HepG2 (cell line): ENCODE results near the gene TEX19. TPM values are rescaled to one million over a fixed set of nuclear protein-coding genes. Genes with fewer than 3 reads are reported as not detected.

Experiments
- CENPX ChIP-seq: sonication (generic); formaldehyde crosslinking; IDR thresholded peaks from 2 replicates; pipeline ENCODE4 v1.9.0; 2021; ENCODE audit warnings: mild to moderate bottlenecking, missing genetic modification reagents, moderate library complexity
- DMTF1 ChIP-seq: sonication (generic); formaldehyde crosslinking; IDR thresholded peaks from 2 replicates; pipeline ENCODE4 v1.4.0; 2020; ENCODE audit warnings: mild to moderate bottlenecking, missing genetic modification reagents
- HDAC6 ChIP-seq: fragments of 200-600 bp; sonication (generic); IDR thresholded peaks from 2 replicates; pipeline ENCODE4 v1.7.0; 2017; ENCODE audit warnings: mild to moderate bottlenecking, antibody characterized with exemption, low read length, low read depth
- ISL2 ChIP-seq: sonication (generic); formaldehyde crosslinking; IDR thresholded peaks from 2 replicates; pipeline ENCODE4 v1.5.0; 2020; ENCODE audit warnings: missing genetic modification reagents
- KAT8 ChIP-seq: IDR thresholded peaks from 2 replicates; pipeline ENCODE4 v1.6.1; 2016; ENCODE audit warnings: missing genetic modification reagents, missing compliant biosample characterization
- KMT2A ChIP-seq: sonication (generic); formaldehyde crosslinking; IDR thresholded peaks from 2 replicates; pipeline ENCODE4 v1.4.0; 2020; ENCODE audit warnings: missing genetic modification reagents
- MATR3 ChIP-seq: sonication (generic); formaldehyde crosslinking; IDR thresholded peaks from 2 replicates; pipeline ENCODE4 v1.4.0; 2020; ENCODE audit warnings: missing genetic modification reagents
- NPAS2 ChIP-seq: sonication (generic); formaldehyde crosslinking; IDR thresholded peaks from 2 replicates; pipeline ENCODE4 v1.8.0; 2022; ENCODE audit warnings: mild to moderate bottlenecking, missing genetic modification reagents, borderline replicate concordance
- RAD21 ChIP-seq: fragments of 450-650 bp; formaldehyde crosslinking; IDR thresholded peaks from 2 replicates; pipeline ENCODE4 v1.5.0; 2020; ENCODE audit warnings: mild to moderate bottlenecking
- SATB2 ChIP-seq: sonication (generic); formaldehyde crosslinking; IDR thresholded peaks from 2 replicates; pipeline ENCODE4 v1.5.0; 2020; ENCODE audit warnings: missing genetic modification reagents
- SIX4 ChIP-seq: sonication (generic); formaldehyde crosslinking; IDR thresholded peaks from 2 replicates; pipeline ENCODE4 v1.4.0; 2020; ENCODE audit warnings: missing genetic modification reagents
- SMC3 ChIP-seq: IDR thresholded peaks from 2 replicates; pipeline ENCODE4 v1.6.1; 2011; ENCODE audit warnings: low read length, improper control_type of control experiment
- SRY ChIP-seq: sonication (generic); formaldehyde crosslinking; IDR thresholded peaks from 2 replicates; pipeline ENCODE4 v1.8.0; 2022; ENCODE audit warnings: mild to moderate bottlenecking, missing genetic modification reagents
- TEAD2 ChIP-seq: sonication (generic); formaldehyde crosslinking; IDR thresholded peaks from 2 replicates; pipeline ENCODE4 v1.9.0; 2021; ENCODE audit warnings: missing genetic modification reagents
- TRIM24 ChIP-seq: sonication (generic); formaldehyde crosslinking; IDR thresholded peaks from 2 replicates; pipeline ENCODE4 v1.8.0; 2022; ENCODE audit warnings: mild to moderate bottlenecking, missing genetic modification reagents
- ZFP37 ChIP-seq: sonication (generic); formaldehyde crosslinking; IDR thresholded peaks from 2 replicates; pipeline ENCODE4 v1.4.0; 2020; ENCODE audit warnings: missing genetic modification reagents, borderline replicate concordance
- ZNF20 ChIP-seq: sonication (generic); formaldehyde crosslinking; IDR thresholded peaks from 2 replicates; pipeline ENCODE4 v1.4.0; 2020; ENCODE audit warnings: mild to moderate bottlenecking, moderate library complexity, missing genetic modification reagents
- ZNF224 ChIP-seq: sonication (generic); formaldehyde crosslinking; IDR thresholded peaks from 2 replicates; pipeline ENCODE4 v1.5.0; 2020; ENCODE audit warnings: mild to moderate bottlenecking, missing genetic modification reagents
- ZNF670 ChIP-seq: sonication (generic); formaldehyde crosslinking; IDR thresholded peaks from 2 replicates; pipeline ENCODE4 v1.8.0; 2022; ENCODE audit warnings: mild to moderate bottlenecking, missing genetic modification reagents, borderline replicate concordance
- ZNF7 ChIP-seq: IDR thresholded peaks from 2 replicates; pipeline ENCODE4 v1.6.1; 2016; ENCODE audit warnings: missing biosample characterization, missing genetic modification reagents
- ZNF720 ChIP-seq: sonication (generic); formaldehyde crosslinking; IDR thresholded peaks from 2 replicates; pipeline ENCODE4 v1.4.0; 2020; ENCODE audit warnings: missing genetic modification reagents
- polyA plus RNA-seq, 8 experiments: library from polyadenylated mRNA; depleted of rRNA in 3 of 8; stranded (reverse) in 7 of 8; unstranded in 1 of 8; fragments of >200 nt; fragmentation: Illumina TruSeq in 4 of 8; extraction: Trizol in 4 of 8; gene quantifications; 2 replicates each; pipeline versions ENCODE4 v1.2.1 to v1.2.3, GENCODE V29; 2011 to 2016; ENCODE audit warnings: low read depth in 4 of 8, missing spikeins in 1 of 8, mixed read lengths in 1 of 8; ENCODE audit not compliant: insufficient read depth in 1 of 8
- total RNA-seq, 5 experiments: library from RNA; depleted of rRNA; stranded (reverse); fragments of >200 nt; fragmentation: Illumina TruSeq; extraction: Trizol; gene quantifications; 2 replicates each; pipeline ENCODE4 v1.2.3, GENCODE V29; 2016; ENCODE audit warnings: low read depth in 1 of 5
- TF ChIP-seq, protein P1 (sequence below), 2 experiments: sonication (generic) in 1 of 2; formaldehyde crosslinking in 1 of 2; IDR thresholded peaks; 2 replicates each; pipeline versions ENCODE4 v1.6.1 to v1.9.0; 2014 to 2022; ENCODE audit warnings: antibody characterized with exemption in 1 of 2, borderline replicate concordance in 1 of 2, inconsistent platforms in 1 of 2, low read depth in 1 of 2, missing genetic modification reagents in 1 of 2
- TF ChIP-seq, protein P2 (sequence below): sonication (generic); formaldehyde crosslinking; IDR thresholded peaks from 2 replicates; pipeline ENCODE4 v1.5.0; 2020; ENCODE audit warnings: missing genetic modification reagents

Gene TEX19
- total and polyA plus RNA-seq, 2 of the 13 experiments (the other 11 are each of a cell fraction or from before 2014, with no cell fraction given), result 1.3 to 6.0 TPM

DNA sequence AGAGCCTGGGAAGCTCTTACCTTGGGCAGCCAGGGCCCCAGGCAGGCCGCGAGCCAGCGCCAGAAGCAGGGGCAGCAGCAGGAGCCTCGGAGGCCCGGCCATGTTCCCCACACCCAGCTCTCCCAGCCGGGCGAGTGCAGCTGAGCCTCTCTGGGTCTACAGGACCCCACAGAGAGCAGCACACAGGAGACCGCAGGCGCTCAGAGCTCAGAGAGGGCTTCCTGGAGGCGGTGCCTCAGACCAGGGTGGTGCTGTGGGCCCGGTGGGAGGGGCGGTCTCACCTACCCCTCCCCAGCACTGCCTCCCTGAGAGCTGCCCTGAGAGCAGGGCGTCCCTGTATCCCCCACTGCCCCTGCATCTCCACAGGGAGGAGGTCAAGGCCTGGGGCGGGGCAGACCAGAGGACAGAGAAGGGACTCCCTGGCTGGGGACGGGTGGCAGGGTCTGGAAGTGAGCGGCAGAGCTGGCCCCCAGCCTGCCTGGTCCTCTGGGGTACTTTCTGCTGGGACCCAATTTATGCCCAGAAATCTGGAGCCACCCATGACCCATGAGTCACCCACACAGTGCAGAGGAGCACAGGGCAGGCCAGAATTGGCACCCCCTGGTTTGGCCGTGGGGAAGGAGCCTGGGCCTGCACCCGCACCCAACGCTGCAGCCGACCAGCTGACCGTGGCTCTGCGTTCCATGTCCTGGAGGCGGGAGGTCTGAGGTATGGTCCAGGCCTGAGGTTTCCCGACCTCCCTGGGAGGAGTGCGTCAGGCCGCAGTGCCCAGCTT lies 41.5 kb upstream of the TEX19 start, which contains the start of gene CD7 (continued):
- TF ChIP-seq DMTF1 (CRISPR knock-in tag) (0 out of 2 replicates have a peak, but pooled peaks have one; percentile 42), MATR3 (CRISPR knock-in tag) (no peak), HDAC6 (no peak), SIX4 (CRISPR knock-in tag) (peak; percentile 34; the same call in 1 of the 2 replicates), TRIM24 (CRISPR knock-in tag) (no peak), RAD21 (CRISPR knock-in tag) (peak; percentile 11; the same call in 1 of the 2 replicates), SRY (CRISPR knock-in tag) (no peak), KMT2A (CRISPR knock-in tag) (peak; percentile 36; the same call in 1 of the 2 replicates), KAT8 (CRISPR knock-in tag) (peak; percentile 32; the same call in 1 of the 2 replicates), ZNF720 (CRISPR knock-in tag) (no peak), ZNF7 (no peak), ZNF670 (CRISPR knock-in tag) (peak; percentile 72; the same call in 1 of the 2 replicates), ZNF20 (CRISPR knock-in tag) (no peak), TEAD2 (CRISPR knock-in tag) (no peak), SATB2 (CRISPR knock-in tag) (no peak), ISL2 (CRISPR knock-in tag) (no peak; the same call in 1 of the 2 replicates), CENPX (CRISPR knock-in tag) (no peak), SMC3 (no peak), ZFP37 (CRISPR knock-in tag) (no peak), NPAS2 (CRISPR knock-in tag) (no peak), ZNF224 (CRISPR knock-in tag) (no peak)
- TF ChIP-seq, protein P1, sequence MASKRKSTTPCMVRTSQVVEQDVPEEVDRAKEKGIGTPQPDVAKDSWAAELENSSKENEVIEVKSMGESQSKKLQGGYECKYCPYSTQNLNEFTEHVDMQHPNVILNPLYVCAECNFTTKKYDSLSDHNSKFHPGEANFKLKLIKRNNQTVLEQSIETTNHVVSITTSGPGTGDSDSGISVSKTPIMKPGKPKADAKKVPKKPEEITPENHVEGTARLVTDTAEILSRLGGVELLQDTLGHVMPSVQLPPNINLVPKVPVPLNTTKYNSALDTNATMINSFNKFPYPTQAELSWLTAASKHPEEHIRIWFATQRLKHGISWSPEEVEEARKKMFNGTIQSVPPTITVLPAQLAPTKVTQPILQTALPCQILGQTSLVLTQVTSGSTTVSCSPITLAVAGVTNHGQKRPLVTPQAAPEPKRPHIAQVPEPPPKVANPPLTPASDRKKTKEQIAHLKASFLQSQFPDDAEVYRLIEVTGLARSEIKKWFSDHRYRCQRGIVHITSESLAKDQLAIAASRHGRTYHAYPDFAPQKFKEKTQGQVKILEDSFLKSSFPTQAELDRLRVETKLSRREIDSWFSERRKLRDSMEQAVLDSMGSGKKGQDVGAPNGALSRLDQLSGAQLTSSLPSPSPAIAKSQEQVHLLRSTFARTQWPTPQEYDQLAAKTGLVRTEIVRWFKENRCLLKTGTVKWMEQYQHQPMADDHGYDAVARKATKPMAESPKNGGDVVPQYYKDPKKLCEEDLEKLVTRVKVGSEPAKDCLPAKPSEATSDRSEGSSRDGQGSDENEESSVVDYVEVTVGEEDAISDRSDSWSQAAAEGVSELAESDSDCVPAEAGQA (IDR thresholded peaks at IDR 0.05; ENCODE audit: low read depth), result no peak
- TF ChIP-seq, protein P1 (CRISPR knock-in tag; IDR thresholded peaks at IDR 0.05; ENCODE audit: borderline replicate concordance), result no peak
- TF ChIP-seq, protein P2, sequence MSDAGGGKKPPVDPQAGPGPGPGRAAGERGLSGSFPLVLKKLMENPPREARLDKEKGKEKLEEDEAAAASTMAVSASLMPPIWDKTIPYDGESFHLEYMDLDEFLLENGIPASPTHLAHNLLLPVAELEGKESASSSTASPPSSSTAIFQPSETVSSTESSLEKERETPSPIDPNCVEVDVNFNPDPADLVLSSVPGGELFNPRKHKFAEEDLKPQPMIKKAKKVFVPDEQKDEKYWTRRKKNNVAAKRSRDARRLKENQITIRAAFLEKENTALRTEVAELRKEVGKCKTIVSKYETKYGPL (CRISPR knock-in tag), result no peak
